C4-2B (cell line): ENCODE measurements around the gene HOXB1.

Experiments used
- ZFX ChIP-seq: fragments of 450-650 bp; IDR thresholded peaks from 2 replicates; pipeline ENCODE4 v1.6.1; 2017
- TF ChIP-seq, protein P1 (sequence below): fragments of 450-650 bp; conservative IDR thresholded peaks from 2 replicates; pipeline ENCODE4 v1.5.1; 2017; ENCODE audit warnings: mild to moderate bottlenecking

DNA sequence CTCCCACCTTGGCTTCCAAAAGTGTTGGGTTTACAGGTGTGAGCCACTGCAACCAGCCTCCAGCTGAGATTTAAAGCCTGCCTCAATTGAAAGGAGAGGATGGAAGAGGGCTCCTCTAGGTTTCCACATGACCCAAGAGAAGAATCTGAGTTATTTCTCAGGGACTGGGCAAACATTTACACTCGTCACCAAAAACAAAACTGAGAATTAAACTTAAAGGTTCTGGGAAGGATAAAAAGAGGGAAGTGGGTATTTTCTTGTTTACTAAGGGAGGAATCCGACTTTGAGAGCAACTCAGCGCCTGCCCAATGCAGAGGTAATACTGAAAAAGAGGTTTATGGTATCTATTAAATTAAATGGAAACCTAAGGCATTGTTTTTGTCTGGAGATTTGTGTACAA, 13.3 kb downstream of the HOXB1 start:
- TF ChIP-seq, protein P1, sequence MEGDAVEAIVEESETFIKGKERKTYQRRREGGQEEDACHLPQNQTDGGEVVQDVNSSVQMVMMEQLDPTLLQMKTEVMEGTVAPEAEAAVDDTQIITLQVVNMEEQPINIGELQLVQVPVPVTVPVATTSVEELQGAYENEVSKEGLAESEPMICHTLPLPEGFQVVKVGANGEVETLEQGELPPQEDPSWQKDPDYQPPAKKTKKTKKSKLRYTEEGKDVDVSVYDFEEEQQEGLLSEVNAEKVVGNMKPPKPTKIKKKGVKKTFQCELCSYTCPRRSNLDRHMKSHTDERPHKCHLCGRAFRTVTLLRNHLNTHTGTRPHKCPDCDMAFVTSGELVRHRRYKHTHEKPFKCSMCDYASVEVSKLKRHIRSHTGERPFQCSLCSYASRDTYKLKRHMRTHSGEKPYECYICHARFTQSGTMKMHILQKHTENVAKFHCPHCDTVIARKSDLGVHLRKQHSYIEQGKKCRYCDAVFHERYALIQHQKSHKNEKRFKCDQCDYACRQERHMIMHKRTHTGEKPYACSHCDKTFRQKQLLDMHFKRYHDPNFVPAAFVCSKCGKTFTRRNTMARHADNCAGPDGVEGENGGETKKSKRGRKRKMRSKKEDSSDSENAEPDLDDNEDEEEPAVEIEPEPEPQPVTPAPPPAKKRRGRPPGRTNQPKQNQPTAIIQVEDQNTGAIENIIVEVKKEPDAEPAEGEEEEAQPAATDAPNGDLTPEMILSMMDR: no peak
- TF ChIP-seq ZFX: no peak
